NCI-H187 (cell line): ENCODE measurements around the gene HUS1B.
"Not testable (repeated sequence)": the region's sequence is repeated elsewhere in the genome, so short reads cannot be mapped to it uniquely, and the experiment has no call there.

ENCODE experiments used
- DNase-seq, 2 experiments: peaks; one replicate each; lab custom pipeline; 2025; lab: John Stamatoyannopoulos, UW

HUS1B gene

GRCh38 chr6:679282-679681, 22.4 kb upstream of the HUS1B start:
- DNase-seq: no peak

GRCh38 chr6:678520-678919, 21.6 kb upstream of the HUS1B start:
- DNase-seq: no peak

DNA sequence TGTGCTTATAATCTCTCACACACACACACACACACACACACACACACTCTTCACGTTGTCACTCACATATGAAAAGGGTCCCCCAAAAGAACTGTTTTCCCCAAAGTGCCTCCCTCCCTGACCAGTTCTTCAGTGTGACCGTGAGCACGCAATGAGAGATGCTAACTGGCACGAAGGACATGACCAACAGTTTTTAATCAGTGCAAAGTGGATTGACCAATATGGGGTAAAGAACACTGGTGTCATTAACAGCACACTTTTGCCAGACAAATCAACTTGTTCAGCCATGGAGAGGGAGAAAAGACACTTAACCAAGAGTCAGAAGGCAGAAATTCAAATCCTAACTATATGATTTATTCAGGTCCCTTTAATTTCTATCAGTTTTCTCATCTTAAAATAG, 21.0 kb upstream of the HUS1B start:
- DNase-seq: no peak

DNA sequence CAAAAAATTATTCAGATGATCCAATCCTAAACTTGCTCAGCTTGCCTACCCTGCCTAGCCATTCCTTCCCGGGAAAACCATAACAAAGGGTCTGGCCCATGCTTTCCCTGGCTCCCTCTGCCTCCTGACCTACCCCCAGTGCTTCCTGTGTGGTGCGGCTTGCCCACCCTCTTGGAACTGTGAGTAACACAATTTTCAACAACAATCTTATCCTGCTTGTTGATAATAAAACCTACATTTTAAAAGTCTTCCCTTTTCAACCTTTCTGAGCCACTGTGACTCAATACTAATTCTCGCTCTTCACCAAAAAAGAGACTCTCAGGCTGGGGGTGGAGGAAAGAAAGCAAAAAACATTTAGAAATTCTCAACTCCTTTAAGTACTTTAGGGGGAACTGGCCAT, 18.1 kb upstream of the HUS1B start:
- no peak for DNase-seq

DNA sequence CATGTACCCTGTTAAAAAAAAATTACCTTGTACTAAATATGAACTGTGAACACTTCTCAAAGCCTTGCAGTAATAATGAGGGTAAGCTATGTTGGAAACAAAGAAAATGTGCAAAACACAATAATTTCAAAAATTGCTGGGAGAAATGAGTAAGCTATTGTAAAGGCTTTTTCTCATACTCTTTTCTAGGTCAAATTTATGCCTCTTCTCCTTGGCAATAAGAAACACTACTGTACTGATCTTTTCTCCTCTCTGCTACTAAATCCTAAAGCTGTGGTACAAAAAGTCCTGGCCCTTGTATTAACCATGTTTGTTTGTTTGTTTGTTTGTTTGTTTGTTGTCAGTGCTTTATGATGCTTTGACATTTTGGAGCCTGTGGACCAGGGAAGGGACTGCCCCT, 17.5 kb upstream of the HUS1B start:
- DNase-seq: no peak

- no peak for DNase-seq
Observed at GRCh38 chr6:667253-667927, 10.5 kb upstream of the HUS1B start.

GRCh38 chr6:665403-666267, 8.7 kb upstream of the HUS1B start:
- DNase-seq: no peak

GRCh38 chr6:663788-664187, 6.9 kb upstream of the HUS1B start:
- DNase-seq: not testable (repeated sequence)

- no peak for DNase-seq
Observed at GRCh38 chr6:659716-660581, 3.0 kb upstream of the HUS1B start.

GRCh38 chr6:658244-658643, 1.3 kb upstream of the HUS1B start:
- DNase-seq: no peak

DNA sequence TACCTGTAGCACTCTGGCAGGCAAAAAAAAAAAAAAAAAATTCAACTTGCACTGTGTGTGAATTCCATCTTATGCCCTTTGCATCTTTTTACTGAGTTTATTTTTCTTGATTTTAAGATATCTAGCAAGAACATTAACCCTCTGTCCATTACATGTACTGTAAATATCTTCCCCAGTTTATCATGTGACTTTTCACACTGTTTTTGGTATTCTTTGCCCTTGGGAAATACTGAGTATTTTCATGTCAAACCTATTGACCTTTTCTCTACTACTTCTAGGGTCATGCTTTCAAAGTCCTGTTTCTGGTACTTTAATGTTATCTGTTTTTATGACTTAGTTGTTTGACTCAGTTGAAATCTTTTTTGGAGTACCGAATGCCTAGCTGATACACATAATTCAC, 843 bp upstream of the HUS1B start:
- no peak for DNase-seq

- DNase-seq: no peak
Observed at GRCh38 chr6:654136-654535, 2.8 kb downstream of the HUS1B start.

DNA sequence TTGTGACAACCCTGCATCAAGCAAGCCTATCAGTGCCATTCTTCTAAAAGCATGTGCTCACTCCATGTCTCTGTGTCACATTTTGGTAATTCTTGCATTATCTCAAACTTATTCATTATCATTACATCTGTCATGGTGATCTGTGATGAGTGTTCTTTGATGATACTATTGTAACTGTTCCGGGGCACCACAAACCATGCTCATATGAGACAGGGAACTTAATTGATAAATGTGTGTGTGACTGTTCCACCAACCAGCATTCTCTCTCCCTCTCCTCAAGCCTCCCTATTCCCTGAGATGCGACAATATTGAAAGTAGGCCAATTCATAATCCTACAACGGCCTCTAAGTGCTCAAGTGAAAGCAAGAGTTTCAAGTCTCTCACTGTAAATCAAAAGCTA, 4.0 kb downstream of the HUS1B start:
- no peak for DNase-seq

DNA sequence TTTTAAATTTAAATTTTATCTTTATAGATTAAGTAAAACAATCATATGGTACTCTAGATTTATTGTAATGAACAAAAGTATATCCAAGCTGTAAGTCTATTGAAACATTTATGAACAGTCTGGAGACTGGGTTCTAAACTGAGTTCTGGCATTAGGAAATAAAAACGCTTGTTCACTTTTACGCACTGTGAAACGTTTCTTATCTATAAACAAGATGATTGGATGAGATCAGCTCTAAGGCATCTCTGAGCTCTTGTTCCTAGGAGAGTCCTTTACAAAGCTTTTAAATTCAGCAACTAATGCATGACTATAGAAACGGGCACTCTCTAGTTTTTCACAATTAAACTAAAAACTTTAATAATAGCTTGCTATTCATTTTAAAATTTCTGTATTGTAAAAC, 6.8 kb downstream of the HUS1B start:
- DNase-seq: no peak

- no peak for DNase-seq
Observed at GRCh38 chr6:642805-643204, 14.1 kb downstream of the HUS1B start.

DNA sequence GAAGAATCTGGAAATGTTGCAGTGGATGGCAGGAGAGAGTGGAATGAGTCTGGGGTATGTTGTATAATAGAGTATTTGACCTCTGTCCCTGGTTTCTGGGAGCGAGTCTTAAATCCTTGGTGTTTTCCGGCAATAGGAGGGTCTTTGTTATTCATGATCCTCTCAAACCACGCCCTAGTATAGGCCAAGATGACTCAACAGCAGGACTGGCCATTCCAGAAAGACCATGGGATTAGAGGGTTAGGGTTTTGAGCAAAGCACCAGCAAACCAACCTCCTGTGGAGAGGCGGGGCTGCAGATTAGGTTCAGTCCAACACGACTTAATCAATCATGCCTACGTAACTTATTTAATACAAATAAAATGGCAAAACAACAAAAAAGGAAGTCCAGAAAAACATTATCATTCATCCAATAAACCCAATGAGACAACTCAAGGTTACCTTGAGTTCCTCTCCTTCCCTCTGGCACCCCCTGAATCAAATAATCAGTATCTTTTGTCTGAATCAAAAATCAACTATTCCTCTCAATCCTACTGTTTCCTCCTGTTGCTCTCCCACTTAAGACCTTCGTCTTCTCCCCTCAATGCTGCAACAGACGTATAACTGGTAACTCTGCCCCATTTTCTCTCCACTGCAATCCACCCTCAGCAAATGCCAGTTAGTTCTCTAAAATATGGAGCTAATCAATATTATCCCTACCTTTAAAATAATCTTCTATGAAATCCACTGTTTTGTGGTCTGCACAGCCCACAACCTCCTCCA, 15.5 kb downstream of the HUS1B start:
- no peak for DNase-seq

DNA sequence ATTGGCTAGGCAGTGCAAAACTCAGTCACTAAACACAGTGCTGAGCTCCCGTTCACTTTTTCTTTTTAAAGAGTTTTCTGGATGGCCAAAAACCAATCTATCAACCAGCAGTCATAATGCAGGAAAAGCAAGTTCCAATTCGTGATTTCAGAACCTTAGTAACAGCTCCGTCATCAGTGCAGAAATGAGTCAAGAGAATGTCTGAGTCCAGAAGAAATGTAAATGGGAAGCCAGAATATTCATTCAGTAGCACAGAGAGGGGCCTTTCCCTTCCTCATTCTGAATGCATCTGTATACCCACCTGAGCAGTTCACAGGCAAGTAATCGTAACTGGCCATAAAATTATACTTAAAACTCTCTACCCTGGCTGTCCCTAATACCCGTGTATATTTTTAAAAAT, 20.4 kb downstream of the HUS1B start:
- no peak for DNase-seq

DNA sequence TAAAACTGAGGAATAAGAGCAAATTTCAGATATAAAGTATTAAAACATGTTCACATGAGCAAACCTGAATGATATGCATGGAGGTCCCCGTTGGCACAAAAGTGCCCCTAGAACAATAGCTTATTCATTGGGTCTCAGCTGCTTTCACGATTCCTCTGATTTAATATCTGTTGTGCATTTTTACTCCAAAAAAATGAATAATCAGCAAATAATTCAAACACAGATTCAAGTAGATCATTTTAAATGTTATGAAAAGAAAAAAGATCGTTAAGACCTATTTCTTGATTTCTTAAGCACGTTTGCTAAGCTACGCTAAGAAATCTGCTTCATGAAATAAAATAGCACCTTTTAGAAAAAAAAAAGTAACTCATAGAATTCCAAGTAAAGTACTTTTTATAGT, 21.7 kb downstream of the HUS1B start:
- no peak for DNase-seq

- no peak for DNase-seq
Observed at GRCh38 chr6:633611-634010, 23.3 kb downstream of the HUS1B start.

DNA sequence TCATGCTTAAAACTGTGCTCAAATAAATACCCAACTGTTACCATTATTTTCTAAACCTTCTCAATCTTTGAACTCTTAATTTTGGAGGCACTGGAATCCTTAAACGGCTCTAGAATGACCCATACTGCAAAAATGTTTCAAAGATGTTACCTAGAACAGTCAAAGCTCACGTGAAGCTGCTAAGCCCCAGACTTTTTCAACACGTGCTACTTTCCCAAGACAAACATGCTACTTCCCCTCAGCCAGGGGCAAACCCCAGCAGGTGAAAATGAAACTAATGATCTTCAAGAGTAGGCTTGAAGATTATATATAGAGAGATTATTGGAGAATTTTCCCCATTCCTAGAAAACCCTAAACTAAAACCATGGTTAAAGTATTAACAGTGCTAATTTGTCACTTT, 28.1 kb downstream of the HUS1B start:
- DNase-seq: no peak

GRCh38 chr6:626236-626635, 30.7 kb downstream of the HUS1B start:
- no peak for DNase-seq

DNA sequence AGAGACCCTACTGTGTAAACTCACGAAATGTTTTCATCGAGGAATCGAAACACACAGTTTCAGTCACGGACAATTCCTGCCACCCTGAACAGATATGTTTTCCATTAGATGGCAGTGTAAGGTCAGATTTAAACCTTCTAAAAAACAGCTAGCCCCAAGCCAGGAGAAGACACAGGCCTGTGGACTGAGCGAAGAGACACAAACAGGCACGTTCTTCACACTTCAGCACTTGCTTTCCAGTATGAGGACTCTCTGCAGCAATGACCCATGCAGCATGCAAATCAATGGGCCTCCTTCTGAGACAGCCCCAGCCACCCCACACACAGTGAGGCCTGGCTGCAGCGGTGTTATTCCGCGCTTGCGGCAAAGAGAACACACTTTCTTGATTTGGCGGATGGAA, 31.9 kb downstream of the HUS1B start:
- DNase-seq: no peak
